ENCODE results near the gene ITGB4.

DNA sequence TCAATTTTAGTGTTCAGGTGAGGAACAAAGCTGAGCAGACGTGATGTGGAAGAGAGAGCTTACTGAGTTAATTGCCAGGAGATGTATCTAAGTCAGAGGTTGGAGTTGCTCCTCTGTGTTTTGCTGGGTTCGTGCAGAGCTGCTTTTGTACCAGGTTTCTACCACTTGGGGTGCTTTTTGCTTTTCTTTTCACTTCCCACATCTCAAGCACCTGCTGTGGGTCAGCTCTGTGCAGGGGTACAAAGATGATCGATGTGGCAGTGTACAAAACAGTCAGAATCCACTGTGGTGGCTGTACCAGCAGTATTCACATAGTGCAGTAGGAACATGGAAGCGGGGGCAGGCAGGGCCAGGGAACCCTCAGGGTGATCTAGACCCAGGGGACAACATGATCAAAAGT, 78.1 kb downstream of the ITGB4 start:
- no peak for TF ChIP-seq POLR2A (IDR thresholded peaks at IDR 0.05)
- TF ChIP-seq, protein P1, sequence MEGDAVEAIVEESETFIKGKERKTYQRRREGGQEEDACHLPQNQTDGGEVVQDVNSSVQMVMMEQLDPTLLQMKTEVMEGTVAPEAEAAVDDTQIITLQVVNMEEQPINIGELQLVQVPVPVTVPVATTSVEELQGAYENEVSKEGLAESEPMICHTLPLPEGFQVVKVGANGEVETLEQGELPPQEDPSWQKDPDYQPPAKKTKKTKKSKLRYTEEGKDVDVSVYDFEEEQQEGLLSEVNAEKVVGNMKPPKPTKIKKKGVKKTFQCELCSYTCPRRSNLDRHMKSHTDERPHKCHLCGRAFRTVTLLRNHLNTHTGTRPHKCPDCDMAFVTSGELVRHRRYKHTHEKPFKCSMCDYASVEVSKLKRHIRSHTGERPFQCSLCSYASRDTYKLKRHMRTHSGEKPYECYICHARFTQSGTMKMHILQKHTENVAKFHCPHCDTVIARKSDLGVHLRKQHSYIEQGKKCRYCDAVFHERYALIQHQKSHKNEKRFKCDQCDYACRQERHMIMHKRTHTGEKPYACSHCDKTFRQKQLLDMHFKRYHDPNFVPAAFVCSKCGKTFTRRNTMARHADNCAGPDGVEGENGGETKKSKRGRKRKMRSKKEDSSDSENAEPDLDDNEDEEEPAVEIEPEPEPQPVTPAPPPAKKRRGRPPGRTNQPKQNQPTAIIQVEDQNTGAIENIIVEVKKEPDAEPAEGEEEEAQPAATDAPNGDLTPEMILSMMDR (IDR thresholded peaks at IDR 0.05): no peak
- no peak for TF ChIP-seq EP300 (IDR thresholded peaks at IDR 0.05)

All from upper lobe of left lung (tissue), 4 donors.